Measurements from ENCODE around the gene SLC30A1. TPM values are rescaled to one million over a fixed set of nuclear protein-coding genes. Genes with fewer than 3 reads are reported as not detected.
"Not testable (repeated sequence)": the region's sequence is repeated elsewhere in the genome, so short reads cannot be mapped to it uniquely, and the experiment has no call there.

SLC30A1 gene
- 18.5 and 21.3 TPM in 2 replicates for total RNA-seq (2014; rRNA removed; shearing (Covaris generic))

- peaks cover 4% of the 10 kb centered on the region; the same call in 1 of the 2 replicates for H3K4me1 ChIP-seq
- no peaks in the 10 kb centered on the region for H3K9me3 ChIP-seq (replicated peaks)
- H3K4me3 ChIP-seq: peak within 1 kb of the TSS; percentile 93
- DNase-seq: peak; percentile 99
- peak within 1 kb of the TSS; percentile 67 for H3K27ac ChIP-seq
- no peaks in the 10 kb centered on the region for H3K27me3 ChIP-seq
- H3K36me3 ChIP-seq: peaks cover 23% of the 10 kb centered on the region
These were observed at the start of gene SLC30A1 for GRCh38 chr1:211578640-211579439. SLC30A1 (minus strand) TSS chr1:211579161; CDS start chr1:211578612, 549 bp downstream.

GRCh38 chr1:211628417-211628816, 49.5 kb upstream of the SLC30A1 start:
- DNase-seq: peak; percentile 91 to 93
- H3K4me1 ChIP-seq: peaks cover 27% of the 10 kb centered on the region
- peak overlapping the region; percentile 9; the same call in 1 of the 2 replicates for H3K27ac ChIP-seq
- no peaks in the 10 kb centered on the region for H3K27me3 ChIP-seq
- no peaks in the 10 kb centered on the region for H3K9me3 ChIP-seq (replicated peaks)
- no peak overlapping the region for H3K4me3 ChIP-seq
- no peaks in the 10 kb centered on the region for H3K36me3 ChIP-seq

- Histone ChIP-seq H3K4me3 (no peak overlapping the region), H3K27ac (no peak overlapping the region), H3K36me3 (no peaks in the 10 kb centered on the region), H3K4me1 (peaks cover 27% of the 10 kb centered on the region), H3K27me3 (no peaks in the 10 kb centered on the region), H3K9me3 (replicated peaks) (no peaks in the 10 kb centered on the region)
- DNase-seq: peak in 1 of 2 experiments; percentile 62
These were observed 48.3 kb upstream of the SLC30A1 start for GRCh38 chr1:211627259-211627658.

GRCh38 chr1:211625866-211626265, 46.9 kb upstream of the SLC30A1 start:
- H3K4me1 ChIP-seq: peaks cover 27% of the 10 kb centered on the region
- H3K9me3 ChIP-seq (replicated peaks); H3K27ac ChIP-seq; H3K36me3 ChIP-seq; H3K27me3 ChIP-seq; H3K4me3 ChIP-seq; DNase-seq: not testable (repeated sequence)

GRCh38 chr1:211625040-211625439, 46.1 kb upstream of the SLC30A1 start:
- Histone ChIP-seq H3K9me3 (replicated peaks) (no peaks in the 10 kb centered on the region), H3K27ac (no peak overlapping the region), H3K4me1 (peaks cover 27% of the 10 kb centered on the region), H3K4me3 (no peak overlapping the region), H3K36me3 (no peaks in the 10 kb centered on the region), H3K27me3 (no peaks in the 10 kb centered on the region)
- DNase-seq: no peak

GRCh38 chr1:211623515-211623914, 44.6 kb upstream of the SLC30A1 start:
- DNase-seq: no peak
- Histone ChIP-seq H3K27me3 (no peaks in the 10 kb centered on the region), H3K27ac (no peak overlapping the region), H3K36me3 (no peaks in the 10 kb centered on the region), H3K4me1 (peaks cover 16% of the 10 kb centered on the region), H3K9me3 (replicated peaks) (no peaks in the 10 kb centered on the region), H3K4me3 (no peak overlapping the region)

GRCh38 chr1:211621447-211622198, 42.7 kb upstream of the SLC30A1 start:
- no peaks in the 10 kb centered on the region for H3K9me3 ChIP-seq (replicated peaks)
- H3K4me3 ChIP-seq: no peak overlapping the region
- DNase-seq: no peak

GRCh38 chr1:211620097-211620496, 41.1 kb upstream of the SLC30A1 start:
- H3K27ac ChIP-seq: no peak overlapping the region
- no peaks in the 10 kb centered on the region for H3K27me3 ChIP-seq
- H3K9me3 ChIP-seq (replicated peaks): no peaks in the 10 kb centered on the region
- no peaks in the 10 kb centered on the region for H3K36me3 ChIP-seq
- no peaks in the 10 kb centered on the region; the same call in 1 of the 2 replicates for H3K4me1 ChIP-seq
- DNase-seq: no peak
- H3K4me3 ChIP-seq: no peak overlapping the region

More at GRCh38 chr1:211621447-211622198, 42.7 kb upstream of the SLC30A1 start:
- Histone ChIP-seq H3K27ac (no peak overlapping the region), H3K4me1 (peaks cover under 1% of the 10 kb centered on the region; the same call in 1 of the 2 replicates), H3K27me3 (no peaks in the 10 kb centered on the region), H3K36me3 (no peaks in the 10 kb centered on the region)

GRCh38 chr1:211619033-211619996, 40.4 kb upstream of the SLC30A1 start:
- no peak overlapping the region for H3K27ac ChIP-seq
- H3K27me3 ChIP-seq: no peaks in the 10 kb centered on the region
- H3K36me3 ChIP-seq: no peaks in the 10 kb centered on the region
- no peak overlapping the region for H3K4me3 ChIP-seq
- no peak for DNase-seq
- H3K4me1 ChIP-seq: no peaks in the 10 kb centered on the region; the same call in 1 of the 2 replicates
- no peaks in the 10 kb centered on the region for H3K9me3 ChIP-seq (replicated peaks)

GRCh38 chr1:211616965-211617297, 38.0 kb upstream of the SLC30A1 start:
- no peak for DNase-seq
- H3K27me3 ChIP-seq: no peaks in the 10 kb centered on the region
- H3K9me3 ChIP-seq (replicated peaks): no peaks in the 10 kb centered on the region
- H3K27ac ChIP-seq: no peak overlapping the region
- no peaks in the 10 kb centered on the region for H3K36me3 ChIP-seq
- H3K4me3 ChIP-seq: no peak overlapping the region
- peaks cover 3% of the 10 kb centered on the region; the same call in 1 of the 2 replicates for H3K4me1 ChIP-seq

- no peaks in the 10 kb centered on the region for H3K27me3 ChIP-seq
- no peaks in the 10 kb centered on the region for H3K9me3 ChIP-seq (replicated peaks)
- H3K4me3 ChIP-seq: no peak overlapping the region
- H3K4me1 ChIP-seq: peaks cover 3% of the 10 kb centered on the region; the same call in 1 of the 2 replicates
- no peaks in the 10 kb centered on the region for H3K36me3 ChIP-seq
- no peak for DNase-seq
- H3K27ac ChIP-seq: no peak overlapping the region
These were observed 37.4 kb upstream of the SLC30A1 start for GRCh38 chr1:211616231-211616964.

- Histone ChIP-seq H3K27me3 (no peaks in the 10 kb centered on the region), H3K9me3 (replicated peaks) (no peaks in the 10 kb centered on the region)
These were observed 35.7 kb upstream of the SLC30A1 start for GRCh38 chr1:211614615-211615014.

GRCh38 chr1:211613951-211614350, 35.0 kb upstream of the SLC30A1 start:
- Histone ChIP-seq H3K27ac (no peak overlapping the region), H3K9me3 (replicated peaks) (no peaks in the 10 kb centered on the region), H3K4me3 (no peak overlapping the region), H3K36me3 (no peaks in the 10 kb centered on the region), H3K4me1 (peaks cover 10% of the 10 kb centered on the region; the same call in 1 of the 2 replicates), H3K27me3 (no peaks in the 10 kb centered on the region)
- DNase-seq: no peak

More at GRCh38 chr1:211614615-211615014, 35.7 kb upstream of the SLC30A1 start:
- Histone ChIP-seq H3K4me1 (peaks cover 10% of the 10 kb centered on the region; the same call in 1 of the 2 replicates), H3K36me3 (no peaks in the 10 kb centered on the region), H3K4me3 (no peak overlapping the region), H3K27ac (no peak overlapping the region)
- DNase-seq: no peak

All from SJCRH30 (cell line).